CD4-positive, CD25-positive, alpha-beta regulatory T cell (primary cell): ENCODE data around the gene ZNF317. TPM values are rescaled to one million over a fixed set of nuclear protein-coding genes. Genes with fewer than 3 reads are reported as not detected.
A peak's percentile ranks its signal among the peaks of the same experiment; 100 is the strongest.
"Not testable (repeated sequence)": the region's sequence is repeated elsewhere in the genome, so short reads cannot be mapped to it uniquely, and the experiment has no call there.

ENCODE experiments used
- ATAC-seq, 2 donors: fragments of 150-1000 bp; cut with Tn5 transposase; one replicate each; pipeline ENCODE4 v1.10.0; 2021; ENCODE audit warnings: low read depth in 2 of 2, moderate number of reproducible peaks in 2 of 2, moderate library complexity in 1 of 2
- DNase-seq, 3 donors: peaks; one replicate each; pipeline versions ENCODE4 v3.0.0 to v3.0.0-alpha.2; 2012 to 2022; ENCODE audit warnings: mixed read lengths in 1 of 3
- H3K27ac ChIP-seq: one replicate; pipeline ENCODE4 v1.7.0; 2013; ENCODE audit warnings: mild to moderate bottlenecking, low read length; ENCODE audit not compliant: insufficient read depth, poor library complexity, severe bottlenecking
- H3K27me3 ChIP-seq: one replicate; pipeline ENCODE4 v1.7.0; 2013; ENCODE audit warnings: low read length; ENCODE audit not compliant: control insufficient read depth, insufficient read depth
- H3K36me3 ChIP-seq: one replicate; pipeline ENCODE4 v1.7.0; 2013; ENCODE audit warnings: mild to moderate bottlenecking, low read length, moderate library complexity; ENCODE audit not compliant: control insufficient read depth, insufficient read depth
- H3K4me1 ChIP-seq: 2 replicates; pipeline ENCODE4 v1.7.0; 2013; ENCODE audit warnings: mild to moderate bottlenecking, low read length; ENCODE audit not compliant: insufficient read depth, control insufficient read depth, poor library complexity, severe bottlenecking
- H3K4me3 ChIP-seq: one replicate; pipeline ENCODE4 v1.7.0; 2013; ENCODE audit warnings: low read depth, mild to moderate bottlenecking, low read length, moderate library complexity
- H3K9me3 ChIP-seq, 2 experiments: 1 replicate in 1 of 2; 2 replicates in 1 of 2; pipeline ENCODE4 v1.7.0; 2013; ENCODE audit warnings: low read length in 2 of 2, mild to moderate bottlenecking in 1 of 2, moderate library complexity in 1 of 2; ENCODE audit not compliant: control insufficient read depth in 2 of 2
- H3K27ac Mint-ChIP-seq, 3 donors: one replicate each; pipeline ENCODE4 v1.8.0; 2020 to 2022; ENCODE audit warnings: mild to moderate bottlenecking in 3 of 3, mixed read lengths in 3 of 3, moderate library complexity in 2 of 3
- H3K27me3 Mint-ChIP-seq: one replicate; pipeline ENCODE4 v1.8.0; 2022; ENCODE audit warnings: mild to moderate bottlenecking, mixed read lengths
- H3K36me3 Mint-ChIP-seq: one replicate; pipeline ENCODE4 v1.8.0; 2020; ENCODE audit warnings: mixed read lengths
- H3K4me1 Mint-ChIP-seq, 4 donors: one replicate each; pipeline ENCODE4 v1.8.0; 2020 to 2022; ENCODE audit warnings: mixed read lengths in 4 of 4, mild to moderate bottlenecking in 1 of 4
- H3K4me3 Mint-ChIP-seq, 4 donors: one replicate each; pipeline ENCODE4 v1.8.0; 2020 to 2022; ENCODE audit warnings: mild to moderate bottlenecking in 4 of 4, mixed read lengths in 4 of 4, moderate library complexity in 3 of 4
- H3K9me3 Mint-ChIP-seq, 7 donors: one replicate each; pipeline ENCODE4 v1.8.0; 2020 to 2022; ENCODE audit warnings: mixed read lengths in 7 of 7, mild to moderate bottlenecking in 3 of 7, moderate library complexity in 2 of 7
- polyA plus RNA-seq, 4 donors: library from polyadenylated mRNA; unstranded; fragments of 300-500 nt; fragmentation: Illumina TruSeq; gene quantifications; one replicate each; pipeline ENCODE4 v1.2.3, GENCODE V29; 2021
- total RNA-seq: library from RNA; stranded (reverse); gene quantifications from one replicate; pipeline ENCODE4 v1.2.3, GENCODE V29; 2022

The ZNF317 gene
- total and polyA plus RNA-seq, 5 donors from 2014 or later = 27.5 to 92.4 (median 39.3) TPM

DNA sequence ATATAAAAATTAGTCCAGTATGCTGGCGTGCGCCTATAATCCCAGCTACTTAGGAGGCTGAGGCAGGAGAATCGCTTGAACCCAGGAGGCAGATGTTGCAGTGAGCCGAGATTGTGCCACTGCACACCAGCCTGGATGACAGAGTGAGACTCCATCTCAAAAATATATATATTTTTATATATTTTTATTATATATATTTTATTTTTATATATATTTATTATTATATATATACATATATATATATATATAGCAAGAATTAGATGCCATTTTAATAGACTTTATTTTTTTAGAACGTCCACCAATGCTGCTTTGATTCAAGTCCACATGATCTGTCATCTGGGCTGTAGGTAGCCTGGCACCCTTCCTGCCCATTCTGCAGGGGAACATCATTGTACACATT lies 35.1 kb downstream of the ZNF317 start:
- no peak for DNase-seq
- no peak for ATAC-seq
- H3K4me3 Mint-ChIP-seq = no peak overlapping the region
- no peaks in the 10 kb centered on the region for H3K9me3 ChIP-seq
- H3K4me1 Mint-ChIP-seq = no peaks in the 10 kb centered on the region
- H3K27ac Mint-ChIP-seq = no peak overlapping the region
- H3K27ac ChIP-seq = no peak overlapping the region
- H3K36me3 Mint-ChIP-seq = no peaks in the 10 kb centered on the region
- no peaks in the 10 kb centered on the region for H3K27me3 Mint-ChIP-seq
- peaks cover 0 to 11% (median 0%) of the 10 kb centered on the region in 7 donors for H3K9me3 Mint-ChIP-seq
- H3K4me1 ChIP-seq = no peaks in the 10 kb centered on the region
- H3K36me3 ChIP-seq = no peaks in the 10 kb centered on the region
- no peak overlapping the region for H3K4me3 ChIP-seq
- no peaks in the 10 kb centered on the region for H3K27me3 ChIP-seq

DNA sequence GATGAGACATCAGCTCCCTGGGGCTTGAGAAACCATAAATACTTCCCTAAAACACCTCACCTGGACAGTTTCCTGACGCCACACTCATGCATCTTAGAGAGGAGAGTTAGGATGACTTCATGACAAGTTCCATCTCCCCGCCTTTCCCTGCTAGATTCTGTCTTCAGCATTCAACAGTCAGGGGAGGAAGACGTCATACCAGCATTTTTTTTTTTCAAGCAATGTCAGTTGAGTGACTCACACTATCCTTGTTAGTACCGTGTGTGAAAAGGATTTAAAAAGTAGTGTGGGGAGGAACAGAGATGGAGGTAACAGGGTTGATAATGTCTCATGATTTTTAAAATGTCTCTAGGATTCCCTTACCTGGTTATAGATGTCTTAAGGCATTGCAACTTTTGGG lies 38.7 kb downstream of the ZNF317 start, which contains the start of gene OR7D2:
Gene OR7D2, plus strand, starts transcription at position 79 of the 400 bp plus-strand sequence. CDS start 6,803 bp downstream, outside the sequence.
- no peaks in the 10 kb centered on the region for H3K27me3 Mint-ChIP-seq
- H3K9me3 Mint-ChIP-seq = peaks cover 0 to 11% (median 0%) of the 10 kb centered on the region in 7 donors
- H3K36me3 Mint-ChIP-seq = no peaks in the 10 kb centered on the region
- ATAC-seq (no peak), DNase-seq (no peak)
- H3K36me3 ChIP-seq = no peaks in the 10 kb centered on the region
- H3K27ac Mint-ChIP-seq = no peak within 1 kb of the TSS
- H3K4me1 Mint-ChIP-seq = no peaks in the 10 kb centered on the region
- no peaks in the 10 kb centered on the region for H3K4me1 ChIP-seq
- no peaks in the 10 kb centered on the region for H3K9me3 ChIP-seq
- H3K4me3 ChIP-seq = no peak within 1 kb of the TSS
- no peaks in the 10 kb centered on the region for H3K27me3 ChIP-seq
- H3K4me3 Mint-ChIP-seq = no peak within 1 kb of the TSS
- no peak within 1 kb of the TSS for H3K27ac ChIP-seq

DNA sequence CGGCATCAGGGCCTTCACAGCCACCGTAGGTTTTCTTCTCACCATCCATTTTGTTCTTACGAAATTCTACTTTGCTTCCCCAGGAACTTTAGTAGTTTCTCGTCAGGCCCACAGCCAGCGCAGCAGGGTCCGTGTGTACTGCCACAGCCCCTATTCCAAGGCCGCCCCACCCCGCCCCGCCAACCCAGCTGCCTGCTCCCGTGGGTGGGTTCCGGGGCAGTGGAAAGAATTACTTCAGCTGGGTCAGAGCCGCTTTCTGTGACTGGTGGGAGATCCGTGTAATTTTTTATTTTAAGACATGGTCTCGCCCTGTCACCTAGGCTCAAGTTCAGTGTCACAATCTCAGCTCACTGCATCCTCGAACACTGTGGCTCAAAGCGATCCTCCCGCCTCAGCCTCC lies 42.8 kb downstream of the ZNF317 start:
- DNase-seq (no peak), ATAC-seq (no peak)
- no peak overlapping the region for H3K4me3 Mint-ChIP-seq
- peaks cover 0 to 16% (median 7%) of the 10 kb centered on the region in 7 donors for H3K9me3 Mint-ChIP-seq
- H3K4me1 ChIP-seq = no peaks in the 10 kb centered on the region
- H3K4me1 Mint-ChIP-seq = no peaks in the 10 kb centered on the region
- H3K9me3 ChIP-seq = peaks cover 0 to 6% of the 10 kb centered on the region in 2 experiments
- no peaks in the 10 kb centered on the region for H3K27me3 Mint-ChIP-seq
- H3K36me3 Mint-ChIP-seq = no peaks in the 10 kb centered on the region
- H3K27ac ChIP-seq = no peak overlapping the region
- no peak overlapping the region for H3K4me3 ChIP-seq
- H3K27me3 ChIP-seq = no peaks in the 10 kb centered on the region
- H3K36me3 ChIP-seq = no peaks in the 10 kb centered on the region
- no peak overlapping the region for H3K27ac Mint-ChIP-seq

DNA sequence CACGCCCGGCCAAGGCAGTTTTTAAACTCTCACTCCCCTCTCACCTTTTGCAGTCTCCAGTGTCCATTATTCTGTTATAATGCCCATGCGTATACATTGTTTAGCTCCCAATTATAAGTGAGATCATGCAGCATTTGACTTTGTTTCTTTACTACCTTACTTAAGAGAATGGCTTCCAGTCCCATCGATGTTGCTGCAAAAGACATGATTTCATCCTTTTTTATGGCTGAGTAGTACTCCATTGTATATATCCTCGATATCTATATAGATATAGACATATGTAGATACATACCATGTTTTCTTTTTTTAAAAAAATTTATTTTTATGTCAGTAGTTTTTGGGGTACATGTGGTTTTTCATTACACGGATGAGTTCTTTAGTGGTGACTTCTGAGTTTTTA lies 47.0 kb downstream of the ZNF317 start:
- no peaks in the 10 kb centered on the region for H3K4me1 ChIP-seq
- H3K9me3 Mint-ChIP-seq = peaks cover 0 to 15% (median 7%) of the 10 kb centered on the region in 7 donors
- no peak overlapping the region for H3K4me3 ChIP-seq
- H3K9me3 ChIP-seq = peaks cover 0 to 11% of the 10 kb centered on the region in 2 experiments
- no peaks in the 10 kb centered on the region for H3K4me1 Mint-ChIP-seq
- H3K4me3 Mint-ChIP-seq = no peak overlapping the region
- H3K27me3 ChIP-seq = no peaks in the 10 kb centered on the region
- ATAC-seq = no peak
- no peaks in the 10 kb centered on the region for H3K36me3 ChIP-seq
- no peak for DNase-seq
- no peak overlapping the region for H3K27ac ChIP-seq
- H3K36me3 Mint-ChIP-seq = no peaks in the 10 kb centered on the region
- no peak overlapping the region for H3K27ac Mint-ChIP-seq
- H3K27me3 Mint-ChIP-seq = peaks cover 5% of the 10 kb centered on the region

- H3K4me3 Mint-ChIP-seq = no peak overlapping the region
- peaks cover 0 to 15% (median 7%) of the 10 kb centered on the region in 7 donors for H3K9me3 Mint-ChIP-seq
- Histone ChIP-seq H3K9me3 (peaks cover 0 to 11% of the 10 kb centered on the region in 2 experiments), H3K27me3 (no peaks in the 10 kb centered on the region), H3K27ac (no peak overlapping the region), H3K4me1 (no peaks in the 10 kb centered on the region), H3K4me3 (no peak overlapping the region), H3K36me3 (no peaks in the 10 kb centered on the region)
- no peak for ATAC-seq
- no peaks in the 10 kb centered on the region for H3K4me1 Mint-ChIP-seq
- H3K27ac Mint-ChIP-seq = no peak overlapping the region
- no peak for DNase-seq
- peaks cover 5% of the 10 kb centered on the region for H3K27me3 Mint-ChIP-seq
- no peaks in the 10 kb centered on the region for H3K36me3 Mint-ChIP-seq
These were observed 49.3 kb downstream of the ZNF317 start for GRCh38 chr19:9189535-9189934.

GRCh38 chr19:9198044-9198443 lies 57.8 kb downstream of the ZNF317 start:
- not testable (repeated sequence) for H3K4me3 ChIP-seq, H3K9me3 ChIP-seq, H3K4me3 Mint-ChIP-seq, H3K36me3 Mint-ChIP-seq, H3K27me3 ChIP-seq, H3K27ac Mint-ChIP-seq, H3K9me3 Mint-ChIP-seq, ATAC-seq, H3K4me1 ChIP-seq, H3K36me3 ChIP-seq, H3K27me3 Mint-ChIP-seq, H3K4me1 Mint-ChIP-seq, H3K27ac ChIP-seq, DNase-seq

DNA sequence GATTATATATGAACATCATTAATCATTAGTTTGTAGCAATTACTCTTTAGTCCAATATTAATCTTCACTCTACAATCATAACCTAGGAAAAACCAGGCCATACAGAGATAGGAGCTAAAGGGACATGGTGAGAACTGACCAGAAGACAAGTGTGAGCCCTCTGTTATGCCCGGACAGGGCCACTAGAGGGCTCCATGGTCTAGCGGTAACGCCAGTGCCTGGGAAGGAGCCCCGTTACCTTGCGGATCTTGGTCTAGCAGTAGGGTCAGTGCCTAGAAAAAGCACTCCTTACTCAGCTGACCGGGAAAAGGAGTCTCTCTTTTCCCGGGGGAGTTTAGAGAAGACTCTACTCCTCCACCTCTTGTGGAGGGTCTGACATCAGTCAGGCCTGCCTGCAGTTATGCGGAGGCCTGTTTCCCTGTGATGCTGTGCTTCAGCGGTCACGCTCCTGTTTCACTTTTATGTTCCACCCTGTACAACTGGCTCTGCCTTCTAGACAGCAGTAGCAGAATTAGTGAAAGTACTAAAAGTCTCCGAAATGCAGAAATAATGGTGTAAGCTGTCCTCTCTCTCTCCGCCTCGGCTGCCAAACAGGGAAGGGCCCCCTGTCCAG lies 65.4 kb downstream of the ZNF317 start:
- peak; percentile 42 to 55 (median 49) for DNase-seq
- Histone ChIP-seq H3K36me3 (no peaks in the 10 kb centered on the region), H3K4me3 (peak overlapping the region; percentile 34), H3K27ac (no peak overlapping the region), H3K4me1 (peaks cover 4% of the 10 kb centered on the region), H3K9me3 (no peaks in the 10 kb centered on the region), H3K27me3 (no peaks in the 10 kb centered on the region)
- H3K4me1 Mint-ChIP-seq = peaks cover 0 to 5% (median 5%) of the 10 kb centered on the region in 4 donors
- H3K36me3 Mint-ChIP-seq = no peaks in the 10 kb centered on the region
- peak; percentile 45 to 48 for ATAC-seq
- no peak overlapping the region for H3K27ac Mint-ChIP-seq
- H3K27me3 Mint-ChIP-seq = peaks cover 4% of the 10 kb centered on the region
- peaks cover 0 to 2% (median 0%) of the 10 kb centered on the region in 7 donors for H3K9me3 Mint-ChIP-seq
- H3K4me3 Mint-ChIP-seq = peak overlapping the region in 1 of 4 donors; percentile 59
